HG02610 (cell line): ENCODE results near the gene AURKB.
"Not testable (repeated sequence)": the region's sequence is repeated elsewhere in the genome, so short reads cannot be mapped to it uniquely, and the experiment has no call there.

Experiments
- ATAC-seq: cut with Tn5 transposase; IDR thresholded peaks from one replicate; pipeline ENCODE4 v1.9.1; 2021; ENCODE audit warnings: mild to moderate bottlenecking, moderate library complexity; ENCODE audit not compliant: unreplicated experiment

AURKB gene

GRCh38 chr17:8189041-8189710 lies 21.2 kb downstream of the AURKB start:
- ATAC-seq = no peak

- ATAC-seq = no peak
Measured at GRCh38 chr17:8188263-8188839, 22.0 kb downstream of the AURKB start.

- no peak for ATAC-seq
Measured at GRCh38 chr17:8187517-8188262, 22.7 kb downstream of the AURKB start.

GRCh38 chr17:8186787-8187516 lies 23.4 kb downstream of the AURKB start:
- no peak for ATAC-seq

- ATAC-seq = no peak
Measured at GRCh38 chr17:8186446-8186786, 24.0 kb downstream of the AURKB start.

- ATAC-seq = no peak
Measured at GRCh38 chr17:8185582-8186445, 24.6 kb downstream of the AURKB start.

- no peak for ATAC-seq
Measured at GRCh38 chr17:8176998-8177731, 33.2 kb downstream of the AURKB start.

GRCh38 chr17:8176197-8176940 lies 34.0 kb downstream of the AURKB start, which contains the start of gene TMEM107:
TMEM107 (minus strand) TSS chr17:8176380; CDS start chr17:8176286, 94 bp downstream.
- peak; percentile 35 for ATAC-seq

GRCh38 chr17:8175795-8176196 lies 34.6 kb downstream of the AURKB start:
- peak; percentile 2 for ATAC-seq

- ATAC-seq = no peak
Measured at GRCh38 chr17:8173871-8174322, 36.5 kb downstream of the AURKB start.

GRCh38 chr17:8173056-8173870 lies 37.1 kb downstream of the AURKB start:
- ATAC-seq = peak; percentile 69

- not testable (repeated sequence) for ATAC-seq
Measured at GRCh38 chr17:8170186-8170585, 40.2 kb downstream of the AURKB start.

- no peak for ATAC-seq
Measured at GRCh38 chr17:8167526-8167925, 42.8 kb downstream of the AURKB start.

GRCh38 chr17:8166731-8167130 lies 43.6 kb downstream of the AURKB start:
- ATAC-seq = no peak

GRCh38 chr17:8164815-8165131 lies 45.6 kb downstream of the AURKB start:
- ATAC-seq = no peak

GRCh38 chr17:8163978-8164814 lies 46.2 kb downstream of the AURKB start:
- no peak for ATAC-seq
